GM18508 (cell line): Measurements from ENCODE around the gene NEUROD2.

Experiments used
- ATAC-seq: cut with Tn5 transposase; IDR thresholded peaks from one replicate; pipeline ENCODE4 v1.9.1; 2021; ENCODE audit warnings: moderate number of reproducible peaks; ENCODE audit not compliant: insufficient read depth, unreplicated experiment

Gene NEUROD2

DNA sequence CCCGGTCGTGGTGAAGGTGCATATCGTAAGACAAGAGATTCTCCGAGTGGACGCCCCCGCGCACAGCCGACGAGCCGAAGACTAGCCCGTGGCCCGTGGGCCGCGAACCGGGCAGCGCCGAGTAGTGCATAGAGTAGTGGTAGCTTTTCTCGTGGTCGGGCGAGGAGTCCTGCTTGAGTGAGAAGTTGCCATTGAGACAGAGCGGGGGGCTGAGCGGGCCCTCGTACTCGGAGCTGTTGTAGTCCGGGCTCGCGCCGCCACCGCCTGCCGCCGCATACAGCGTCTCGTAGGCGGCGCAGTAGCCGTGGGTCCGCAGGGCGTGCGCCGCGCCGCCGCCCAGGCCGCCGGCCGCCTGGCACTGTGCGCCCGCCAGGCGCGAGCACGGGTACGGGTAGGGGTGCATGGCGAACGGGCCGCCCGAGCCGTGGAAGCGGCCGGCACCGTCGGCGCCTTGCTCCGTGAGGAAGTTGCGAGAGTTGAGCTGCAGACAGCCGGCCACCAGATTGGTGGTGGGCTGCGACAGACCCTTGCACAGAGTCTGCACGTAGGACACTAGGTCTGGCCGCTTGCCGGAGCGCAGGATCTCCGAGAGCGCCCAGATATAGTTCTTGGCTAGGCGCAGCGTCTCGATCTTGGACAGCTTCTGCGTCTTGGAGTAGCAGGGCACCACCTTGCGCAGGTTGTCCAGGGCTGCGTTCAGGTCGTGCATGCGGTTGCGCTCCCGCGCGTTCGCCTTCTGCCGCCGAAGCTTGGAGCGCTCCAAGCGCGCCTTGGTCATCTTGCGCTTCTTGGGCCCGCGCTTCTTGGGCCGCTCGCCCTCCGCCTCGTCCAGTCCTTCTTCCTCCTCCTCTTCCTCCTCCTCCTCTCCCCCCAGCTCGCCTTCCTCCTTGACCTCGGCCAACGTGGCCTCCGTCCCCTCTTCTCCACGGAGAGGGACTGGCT is 2.0 kb downstream of the NEUROD2 start:
- ATAC-seq: no peak

DNA sequence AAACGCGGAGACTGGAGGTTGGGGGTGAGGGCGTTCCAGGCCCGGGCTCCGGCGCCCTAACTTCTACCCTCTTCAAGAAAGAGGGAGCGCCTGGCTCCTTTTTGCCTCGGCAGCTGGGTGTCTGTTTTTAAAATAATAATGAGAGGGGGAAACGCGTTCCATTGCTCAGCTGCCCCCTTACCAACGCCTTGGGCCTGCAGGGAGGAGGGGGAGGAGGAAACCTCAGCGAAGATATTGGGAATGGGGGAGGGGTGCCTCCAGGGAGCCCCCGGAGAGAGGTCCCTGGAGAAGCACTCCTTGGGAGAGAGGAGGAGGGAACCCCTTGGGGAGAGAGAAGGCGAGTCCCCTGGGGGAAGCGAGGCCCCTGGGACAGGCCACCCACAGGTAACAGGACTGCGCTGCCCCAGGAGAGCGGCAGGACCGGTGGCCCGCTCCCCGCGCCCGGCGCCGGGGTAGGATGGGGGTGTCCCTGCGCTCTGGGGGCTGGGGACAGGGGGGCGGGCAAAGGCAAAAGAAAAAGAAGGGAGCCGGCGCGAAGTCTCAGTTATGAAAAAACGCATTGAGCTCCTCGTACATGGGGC is 2.7 kb downstream of the NEUROD2 start:
- ATAC-seq: no peak

DNA sequence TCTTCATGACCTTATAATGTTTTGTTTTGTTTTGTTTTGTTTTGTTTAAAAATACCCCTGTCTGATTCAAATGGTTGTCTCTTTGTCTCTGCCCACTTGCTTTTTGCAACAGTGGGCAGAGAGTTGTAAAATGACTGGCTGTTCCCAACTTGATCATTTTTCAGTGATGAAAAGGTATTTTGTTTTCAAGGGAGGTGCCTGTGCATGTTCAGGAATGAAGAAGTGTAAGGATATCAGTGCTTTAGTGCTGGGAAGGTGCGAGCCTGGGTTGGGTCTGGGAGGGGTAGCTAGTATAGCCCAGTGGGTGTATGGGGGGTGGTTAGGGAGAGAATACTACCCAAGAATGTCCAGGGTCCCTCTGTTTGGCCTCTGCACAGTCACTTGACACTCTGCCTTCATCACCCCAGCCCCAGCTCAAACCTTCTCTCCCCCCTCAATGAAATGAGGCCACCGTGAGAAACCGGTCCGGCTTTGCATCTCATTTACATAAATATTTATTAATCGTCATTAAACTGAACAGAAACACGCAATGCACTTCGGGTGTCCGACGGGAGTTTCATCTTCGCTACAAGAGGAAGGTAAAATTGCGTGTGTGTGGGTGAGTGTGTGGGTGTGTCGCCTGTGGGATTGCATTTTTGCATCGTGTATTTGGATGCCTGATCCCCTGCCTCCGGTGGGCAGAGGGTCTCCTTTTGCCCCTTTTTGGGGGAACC is 4.3 kb downstream of the NEUROD2 start:
- no peak for ATAC-seq

DNA sequence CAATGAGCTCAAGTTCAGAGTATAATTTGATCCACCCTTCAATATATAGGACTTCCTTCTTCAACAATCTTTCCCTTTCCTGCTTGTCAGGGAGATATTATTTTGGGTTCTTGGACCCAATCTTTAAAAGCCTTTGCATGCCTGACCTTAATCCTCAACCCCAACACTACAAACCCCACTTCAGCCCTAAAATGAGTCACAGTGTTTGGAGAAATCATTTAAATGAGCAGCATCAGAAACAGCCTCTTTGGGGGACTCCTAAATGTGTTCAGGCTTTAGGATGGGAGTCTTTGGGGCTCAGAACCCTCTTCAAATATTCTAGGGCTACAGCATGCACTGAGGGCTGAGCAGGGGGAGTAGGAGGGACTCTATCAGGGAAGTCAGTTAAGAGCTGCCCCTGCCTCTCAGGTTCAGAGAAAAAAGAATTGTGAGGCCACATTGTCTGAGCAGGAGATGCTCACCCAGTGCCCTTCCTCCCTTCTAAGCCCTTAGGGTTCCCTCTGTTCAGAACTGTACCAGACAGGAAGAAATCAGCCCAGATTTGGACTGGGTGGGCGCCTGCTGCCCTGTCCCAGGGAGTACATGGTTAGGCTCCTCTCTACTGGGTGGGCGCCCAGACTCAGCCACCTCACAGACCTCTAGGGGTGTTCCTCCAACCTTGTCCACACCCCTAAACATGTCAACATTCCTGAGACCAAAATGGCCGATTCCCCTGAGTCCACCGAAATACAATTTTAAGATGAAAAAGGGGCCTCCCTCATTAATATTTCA is 5.0 kb downstream of the NEUROD2 start:
- no peak for ATAC-seq

DNA sequence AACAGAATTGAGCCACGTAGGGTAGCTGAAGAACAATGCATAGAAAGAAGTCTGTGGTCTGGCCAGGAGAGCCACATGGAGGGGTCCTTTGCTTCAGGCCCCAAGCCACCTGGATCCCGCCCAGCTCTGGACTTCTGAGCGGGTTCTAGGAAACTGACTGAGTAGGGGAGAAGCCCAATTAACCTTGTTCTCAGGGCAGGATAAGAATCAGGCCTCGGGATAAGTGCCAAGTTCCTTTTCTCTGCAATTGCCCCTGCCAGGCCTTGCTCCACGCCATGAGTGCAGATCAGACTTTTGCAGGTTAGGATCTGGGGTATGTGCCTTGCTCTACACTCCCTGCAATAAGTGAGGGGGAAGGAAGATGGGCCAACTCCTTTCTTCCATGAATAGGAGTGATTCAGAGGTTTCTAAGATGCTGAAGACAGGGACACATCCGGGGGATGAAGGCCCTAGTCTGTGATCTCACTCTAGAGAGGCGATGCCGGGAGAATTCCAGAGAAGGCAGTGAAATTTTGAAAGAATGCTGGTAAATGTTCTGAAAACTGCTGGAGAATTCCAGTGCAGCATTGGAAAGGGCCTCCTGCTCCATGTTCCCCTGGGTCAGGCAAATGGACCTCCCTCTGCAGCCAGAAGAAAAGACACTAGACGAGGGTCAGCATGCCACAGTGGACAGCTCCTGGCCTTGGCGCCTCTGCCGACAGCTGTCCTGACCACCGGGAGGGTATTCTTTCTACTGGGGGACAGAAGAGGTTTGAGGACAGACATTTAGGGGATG is 5.8 kb downstream of the NEUROD2 start:
- ATAC-seq: no peak

DNA sequence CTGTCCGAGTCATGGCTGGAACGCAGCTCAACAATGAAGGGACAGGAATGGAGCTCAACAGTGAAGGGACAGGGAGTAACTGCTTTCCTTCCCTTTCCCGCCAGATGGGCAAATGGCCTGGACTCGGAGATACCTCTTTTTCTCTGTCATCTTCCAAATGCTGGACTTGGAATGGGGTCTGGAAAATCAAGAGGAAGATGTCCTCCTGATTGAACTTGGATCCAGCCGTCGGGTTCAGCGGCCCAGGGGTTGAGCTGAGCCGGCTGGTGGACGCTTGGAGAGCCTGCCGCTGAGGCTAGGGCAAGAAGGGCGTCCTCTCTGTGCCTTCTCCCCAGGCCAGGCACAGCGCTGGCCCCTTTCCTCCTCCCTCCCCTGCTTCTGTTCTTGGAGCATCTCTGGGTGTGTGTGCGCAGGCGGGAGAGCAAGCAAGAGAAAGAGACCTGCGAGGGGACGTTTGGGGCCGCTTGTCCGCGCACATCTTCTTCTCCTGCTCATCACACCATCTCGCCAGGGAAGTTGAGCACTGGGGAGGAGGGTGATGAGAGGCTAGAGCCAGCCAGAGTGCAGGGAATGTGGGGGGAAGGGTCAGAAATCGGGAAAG is 6.6 kb downstream of the NEUROD2 start:
- no peak for ATAC-seq

DNA sequence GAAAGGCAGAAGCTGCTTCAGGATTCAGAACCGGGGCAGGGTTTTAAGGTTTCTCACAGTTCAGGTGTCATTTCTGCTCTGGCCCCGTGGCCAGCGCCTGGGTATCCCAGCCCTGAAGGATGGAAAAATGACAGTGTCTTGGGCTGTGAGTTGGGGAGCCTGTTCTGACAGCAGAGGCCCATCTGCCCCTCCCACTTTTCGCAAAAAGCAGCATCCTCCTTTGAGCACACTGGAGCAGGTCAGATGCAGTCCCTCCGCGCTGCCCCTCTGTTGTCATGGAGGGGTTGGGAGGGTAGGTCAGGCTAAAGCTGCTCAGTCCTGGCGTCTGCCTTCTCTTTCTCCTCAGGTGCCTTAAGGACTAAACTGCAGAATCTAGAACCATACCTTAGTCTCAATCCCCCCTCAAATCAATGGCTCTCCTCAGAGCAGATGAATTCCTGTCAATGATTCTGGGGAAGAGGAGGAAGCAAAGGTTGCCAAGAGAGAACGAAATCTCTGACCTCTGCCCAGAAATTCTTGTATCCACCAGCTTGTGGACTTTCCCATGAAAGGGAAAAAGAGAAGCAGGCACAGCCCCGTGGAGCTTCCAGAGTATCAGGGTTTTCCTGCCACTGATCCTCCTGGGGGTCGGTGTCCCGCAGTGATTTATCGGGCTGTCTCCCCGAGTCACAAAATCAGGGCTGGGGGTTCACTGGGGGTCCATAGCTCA is 7.3 kb downstream of the NEUROD2 start:
- ATAC-seq: no peak

DNA sequence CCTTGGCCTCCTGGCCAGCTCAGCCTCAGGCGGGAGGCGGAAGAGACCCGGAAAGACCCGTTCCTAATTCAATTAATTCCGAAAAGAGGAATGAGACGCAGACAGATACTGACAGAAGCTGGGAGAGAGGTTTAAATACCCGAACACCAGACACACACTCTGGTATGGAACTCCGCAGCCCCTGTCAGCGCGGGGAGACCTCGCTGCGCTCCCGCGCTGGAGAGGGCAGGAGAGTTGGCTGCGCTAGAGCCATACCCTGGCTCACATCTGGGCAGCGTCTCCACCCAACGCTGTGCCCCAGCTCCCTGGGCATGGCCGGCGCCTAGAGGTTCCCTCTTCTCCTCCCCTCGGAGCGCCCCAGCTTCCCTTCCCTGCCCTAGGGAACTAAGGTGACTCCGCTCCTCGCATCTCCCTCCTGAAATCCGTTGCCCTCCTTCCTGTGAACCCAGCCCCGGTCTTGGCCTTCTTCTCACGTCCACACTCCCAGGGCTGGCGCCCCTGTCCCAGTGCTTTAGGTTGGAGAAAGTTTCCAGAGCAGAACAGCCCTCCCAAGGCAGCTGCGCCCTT is 8.0 kb downstream of the NEUROD2 start:
- no peak for ATAC-seq

DNA sequence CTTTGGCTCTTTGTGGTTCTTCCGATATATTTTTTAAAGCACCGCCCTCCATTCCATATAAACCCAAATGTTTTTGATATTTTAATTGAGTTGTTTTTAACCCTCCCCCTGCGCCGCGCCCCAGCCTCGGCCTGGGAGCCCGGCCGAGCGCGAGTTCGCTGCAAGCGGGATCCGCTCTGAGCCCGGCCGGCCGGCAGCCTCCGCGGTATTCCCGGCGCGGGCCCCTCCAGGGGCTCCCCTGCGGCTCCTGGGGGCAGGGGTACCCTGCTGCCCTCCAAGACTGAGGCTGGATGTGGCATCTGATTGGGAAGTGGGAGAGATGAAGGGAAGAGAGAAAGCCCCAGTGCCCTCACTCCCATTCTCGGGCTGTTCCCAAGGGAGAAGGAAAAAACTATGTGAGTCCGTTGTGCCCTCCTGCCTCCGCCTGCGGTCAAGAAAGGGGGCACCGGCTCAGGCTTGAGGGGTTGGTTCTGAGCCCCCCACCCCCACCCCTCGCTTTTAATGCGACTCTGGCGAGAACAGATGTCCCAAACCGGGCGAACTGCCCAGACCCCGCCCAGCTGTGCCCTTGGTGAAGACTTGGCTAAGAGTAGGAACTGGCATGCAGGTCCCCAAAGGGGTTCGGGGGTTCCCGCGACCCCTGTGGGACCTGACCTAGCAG is 8.6 kb downstream of the NEUROD2 start:
- ATAC-seq: no peak

DNA sequence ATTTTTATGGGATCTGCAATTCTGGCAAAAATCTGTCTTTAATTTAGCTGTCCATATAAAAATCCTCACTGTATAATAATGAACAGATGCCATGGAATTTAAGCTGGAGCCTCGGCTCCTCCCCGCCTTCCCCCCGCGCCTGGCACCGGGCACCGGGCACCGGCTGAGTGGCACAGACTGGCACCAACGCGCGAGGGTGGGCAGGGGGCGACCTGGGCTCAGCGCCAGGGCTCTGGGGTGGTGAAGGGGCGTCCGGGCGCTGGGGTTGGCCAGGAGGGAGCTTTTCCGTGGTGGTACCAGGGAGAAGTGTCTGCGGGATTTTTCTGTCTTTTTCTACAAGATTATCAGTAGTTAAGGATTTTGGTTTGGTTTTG is 9.1 kb downstream of the NEUROD2 start:
- no peak for ATAC-seq

DNA sequence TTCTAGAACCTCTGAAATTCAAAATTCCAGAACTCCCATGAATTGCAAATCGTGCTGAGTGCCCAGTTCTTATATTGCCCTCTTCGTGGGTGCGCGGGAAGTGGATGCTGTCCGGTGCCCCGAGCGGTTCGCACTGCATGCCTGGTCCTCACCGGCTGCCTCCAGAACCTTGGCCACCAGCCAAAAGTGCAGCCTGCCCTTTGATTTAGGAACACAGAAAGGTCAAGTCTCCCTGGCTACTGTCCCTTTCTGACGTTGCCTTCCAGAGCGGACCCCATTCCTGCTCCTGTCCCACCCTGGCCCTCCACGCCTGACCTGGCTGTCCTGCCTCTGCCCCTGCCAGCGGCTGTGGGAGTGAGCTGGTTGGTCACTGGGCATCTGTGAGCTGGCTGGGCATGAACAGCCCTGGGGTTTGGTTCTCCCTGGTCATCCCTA is 9.7 kb downstream of the NEUROD2 start:
- no peak for ATAC-seq

DNA sequence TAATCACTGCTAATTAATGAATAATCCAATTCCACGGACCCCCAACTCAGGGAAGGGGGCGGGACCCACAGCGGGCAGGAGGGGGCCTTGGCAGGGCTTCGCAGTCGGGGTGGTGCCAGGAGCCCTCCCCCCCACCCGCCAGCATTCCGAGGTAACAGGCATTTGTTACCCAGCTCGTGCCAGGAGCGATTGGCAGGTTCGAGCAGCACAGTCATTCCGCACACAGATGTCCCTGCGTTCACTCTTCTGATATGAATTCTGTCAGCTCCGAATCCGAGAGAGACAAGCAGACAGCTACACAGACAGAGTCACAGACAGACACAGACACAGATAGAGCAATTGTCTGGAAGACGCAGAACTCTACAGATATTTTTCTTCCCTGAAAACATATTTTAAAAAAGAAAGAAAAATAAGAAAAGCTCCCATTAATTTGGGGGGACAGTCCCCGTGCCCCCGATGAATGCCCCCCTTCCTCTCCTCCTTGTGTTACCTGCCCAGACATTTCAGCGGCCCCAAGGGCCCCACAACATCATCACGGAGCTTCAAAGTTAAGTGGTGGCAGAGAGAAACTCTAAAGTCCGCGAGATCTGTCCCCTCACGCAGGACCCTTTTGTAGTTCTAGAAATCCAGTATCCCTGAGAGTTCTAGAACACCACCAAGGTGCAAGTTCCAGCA is 10.2 kb downstream of the NEUROD2 start:
- ATAC-seq: no peak

DNA sequence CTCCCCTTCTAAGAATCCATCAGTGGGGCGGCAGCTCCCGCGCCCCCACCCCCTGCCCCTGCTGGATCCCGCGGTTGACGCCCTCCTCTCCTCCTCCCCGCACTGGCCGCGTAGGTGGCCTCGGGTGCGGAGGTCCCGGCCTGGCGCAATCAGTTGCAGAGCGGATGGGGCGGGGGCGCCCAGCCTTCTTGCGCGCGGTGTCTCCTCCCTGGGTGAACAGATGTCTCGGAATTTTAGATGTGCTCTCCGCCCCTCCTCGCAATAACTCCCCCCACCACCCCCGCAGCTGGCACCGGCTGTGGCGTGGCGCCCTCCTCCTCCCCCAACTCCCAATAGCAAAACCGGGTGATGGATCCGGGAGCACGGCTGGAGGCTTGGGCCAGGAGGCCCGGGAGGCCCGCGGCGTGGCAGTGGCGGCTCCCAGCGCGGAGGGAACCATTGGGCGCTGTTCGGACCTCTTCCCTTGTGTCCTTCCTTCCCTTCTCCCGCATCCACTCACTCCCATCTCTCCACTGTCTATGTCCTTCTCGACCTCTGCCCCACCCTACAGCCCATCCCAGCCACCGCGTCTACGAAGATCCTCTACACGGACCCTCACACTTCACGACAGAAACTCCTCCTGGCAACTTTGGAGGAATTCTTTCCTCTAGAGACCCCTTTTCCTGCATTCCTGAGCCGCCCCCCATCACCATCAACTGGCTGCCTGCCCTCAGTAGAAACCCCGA is 11.0 kb downstream of the NEUROD2 start:
- ATAC-seq: no peak

DNA sequence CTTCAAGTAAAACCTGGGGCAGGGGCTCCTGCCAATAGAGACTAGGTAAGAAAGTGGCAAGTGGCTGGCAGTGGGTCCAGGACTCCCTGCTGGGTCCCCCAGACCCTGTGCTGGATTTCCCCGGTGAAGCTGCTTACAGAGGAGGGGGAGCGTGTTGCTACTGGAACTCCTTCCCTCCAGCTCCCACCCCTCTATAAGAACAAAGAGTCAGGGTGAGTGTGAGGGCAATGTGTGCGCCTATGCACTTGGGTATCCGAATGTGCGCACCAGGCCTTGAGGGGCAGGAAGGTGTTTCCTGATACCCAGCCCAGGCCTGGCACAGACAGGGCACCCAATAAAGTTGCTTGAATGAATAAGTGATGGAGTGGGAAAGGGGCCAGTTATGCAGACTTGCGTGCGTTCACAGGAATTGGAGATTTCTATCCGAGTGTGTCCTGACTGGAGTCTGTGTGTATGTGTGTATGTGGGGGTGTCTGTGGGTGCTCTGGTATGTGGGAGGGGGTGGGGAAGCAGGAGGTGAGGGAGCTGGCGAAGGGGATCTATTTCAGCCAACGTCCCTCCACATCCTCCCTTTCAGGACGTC is 11.7 kb downstream of the NEUROD2 start:
- no peak for ATAC-seq

DNA sequence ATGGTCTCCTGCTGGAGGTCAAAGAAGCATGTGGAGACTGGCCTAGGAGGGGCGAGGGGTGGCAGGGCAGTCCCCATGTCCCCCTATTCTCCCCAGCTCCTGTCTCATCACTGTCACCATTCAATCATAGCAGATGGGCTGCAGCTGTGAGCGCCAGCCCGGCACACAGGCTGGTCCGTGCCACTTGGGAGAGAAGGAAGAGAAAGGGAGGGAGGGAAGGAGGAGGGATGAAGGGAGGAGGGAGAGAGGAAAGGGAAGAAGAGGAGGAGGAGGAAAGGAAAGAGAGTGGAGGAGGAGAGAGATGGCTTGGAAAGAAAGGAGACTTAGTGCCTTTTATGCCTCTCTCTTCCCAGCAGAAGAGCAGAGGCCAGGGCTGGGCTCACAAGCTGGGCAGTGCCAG is 12.4 kb downstream of the NEUROD2 start:
- no peak for ATAC-seq

DNA sequence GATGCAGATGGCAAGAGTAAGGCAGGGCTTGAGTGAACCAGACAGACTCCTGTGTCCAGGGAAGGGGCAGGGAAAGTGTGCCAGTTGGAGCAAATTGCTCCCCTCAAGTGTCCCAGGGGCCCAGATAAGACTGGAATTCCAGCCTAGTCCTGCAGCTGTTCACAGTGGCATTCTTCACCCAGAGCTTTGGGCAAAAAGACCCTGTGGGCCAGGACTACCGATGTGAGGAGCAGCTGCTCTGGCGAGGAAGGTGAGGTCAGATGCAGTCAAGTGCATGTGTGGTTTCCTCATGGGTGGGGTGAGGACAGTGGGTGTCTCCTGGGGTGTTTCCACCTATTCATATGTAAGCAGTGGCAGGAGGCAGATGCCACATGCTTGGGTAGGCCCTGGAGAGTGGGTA is 14.3 kb downstream of the NEUROD2 start:
- ATAC-seq: no peak
